SK-N-SH (cell line): ENCODE results near the gene C8G.

Experiments used
- CTCF ChIP-seq: fragments of 200-600 bp; sonication (generic); IDR thresholded peaks from 2 replicates; pipeline ENCODE4 v1.6.1; 2017; ENCODE audit warnings: antibody characterized with exemption, mild to moderate bottlenecking, moderate library complexity
- EP300 ChIP-seq, 2 experiments: IDR thresholded peaks; 2 replicates each; pipeline versions ENCODE4 v1.4.0 to v1.6.1; 2012; ENCODE audit warnings: borderline replicate concordance in 1 of 2, low read depth in 1 of 2, low read length in 1 of 2
- GABPA ChIP-seq: IDR thresholded peaks from 2 replicates; pipeline ENCODE4 v1.4.0; 2012; ENCODE audit warnings: low read depth, mild to moderate bottlenecking
- GATA2 ChIP-seq: sonication (generic); formaldehyde crosslinking; IDR thresholded peaks from 2 replicates; pipeline ENCODE4 v1.5.0; 2020; ENCODE audit warnings: mild to moderate bottlenecking, missing genetic modification reagents
- JUND ChIP-seq: IDR thresholded peaks from 2 replicates; pipeline ENCODE4 v1.4.0; 2012
- MAX ChIP-seq: IDR thresholded peaks from 2 replicates; pipeline ENCODE4 v1.4.0; 2012; ENCODE audit warnings: low read depth
- POLR2AphosphoS5 ChIP-seq: IDR thresholded peaks from 2 replicates; pipeline ENCODE4 v1.6.1; 2012; ENCODE audit warnings: low read depth, low read length
- RAD21 ChIP-seq: IDR thresholded peaks from 2 replicates; pipeline ENCODE4 v1.6.1; 2012; ENCODE audit warnings: mild to moderate bottlenecking, low read length
- RCOR1 ChIP-seq: fragments of 150-350 bp; IDR thresholded peaks from 2 replicates; pipeline ENCODE4 v1.6.1; 2017; ENCODE audit warnings: antibody characterized with exemption, low read length
- REST ChIP-seq: IDR thresholded peaks from 2 replicates; pipeline ENCODE4 v1.6.1; 2012; ENCODE audit warnings: mild to moderate bottlenecking, low read depth, low read length, moderate library complexity
- RFX5 ChIP-seq: IDR thresholded peaks from 2 replicates; pipeline ENCODE4 v1.6.1; 2012; ENCODE audit warnings: mild to moderate bottlenecking, improper control_type of control experiment, low read length
- TCF12 ChIP-seq: IDR thresholded peaks from 2 replicates; pipeline ENCODE4 v1.4.0; 2012
- ZBTB33 ChIP-seq: IDR thresholded peaks from 2 replicates; pipeline ENCODE4 v1.4.0; 2012; ENCODE audit warnings: low read depth, borderline replicate concordance

GRCh38 chr9:136958473-136958872 is 13.4 kb downstream of the C8G start:
- TF ChIP-seq CTCF, result no peak
- TF ChIP-seq GATA2 (CRISPR knock-in tag), result no peak
- TF ChIP-seq REST, result no peak
- no peak for TF ChIP-seq POLR2AphosphoS5
- no peak for TF ChIP-seq TCF12
- TF ChIP-seq RAD21, result no peak
- no peak for TF ChIP-seq MAX
- TF ChIP-seq RFX5, result no peak
- no peak for TF ChIP-seq RCOR1
- TF ChIP-seq ZBTB33, result no peak
- TF ChIP-seq GABPA, result no peak
- no peak for TF ChIP-seq EP300 (IDR thresholded peaks at IDR 0.05; ENCODE audit: borderline replicate concordance in 1 of 2, low read depth in 1 of 2, low read length in 1 of 2)
- TF ChIP-seq JUND, result no peak
